NK-92 (cell line): ENCODE results near the gene NODAL.

ENCODE experiments used
- DNase-seq: peaks from one replicate; lab custom pipeline; 2025; ENCODE audit not compliant: unreplicated experiment; lab: John Stamatoyannopoulos, UW

NODAL gene

GRCh38 chr10:70465278-70465677, 23.8 kb upstream of the NODAL start:
- DNase-seq: no peak

- no peak for DNase-seq
Measured at GRCh38 chr10:70462349-70462984, 21.0 kb upstream of the NODAL start.

GRCh38 chr10:70461397-70462348, 20.2 kb upstream of the NODAL start:
- no peak for DNase-seq

- no peak for DNase-seq
Measured at GRCh38 chr10:70459774-70460490, 18.5 kb upstream of the NODAL start.

GRCh38 chr10:70459061-70459773, 17.7 kb upstream of the NODAL start:
- no peak for DNase-seq

- DNase-seq: no peak
Measured at GRCh38 chr10:70458329-70459060, 17.0 kb upstream of the NODAL start.

- no peak for DNase-seq
Measured at GRCh38 chr10:70457759-70458305, 16.4 kb upstream of the NODAL start.

- no peak for DNase-seq
Measured at GRCh38 chr10:70456164-70456563, 14.7 kb upstream of the NODAL start.

GRCh38 chr10:70455213-70455630, 13.7 kb upstream of the NODAL start:
- no peak for DNase-seq

- DNase-seq: no peak
Measured at GRCh38 chr10:70448236-70448635, 6.8 kb upstream of the NODAL start.

GRCh38 chr10:70445718-70446657, 4.5 kb upstream of the NODAL start:
- no peak for DNase-seq

GRCh38 chr10:70444744-70445143, 3.3 kb upstream of the NODAL start:
- DNase-seq: no peak

- no peak for DNase-seq
Measured at GRCh38 chr10:70442332-70442988, 979 bp upstream of the NODAL start.

- DNase-seq: no peak
Measured at GRCh38 chr10:70441895-70442309, 421 bp upstream of the NODAL start.

- DNase-seq: no peak
Measured at GRCh38 chr10:70440296-70441160, 953 bp downstream of the NODAL start.

GRCh38 chr10:70437721-70438120, 3.8 kb downstream of the NODAL start:
- no peak for DNase-seq
